KBM-7 (cell line): ENCODE measurements around the gene NLRP1.
"Not testable (repeated sequence)": the region's sequence is repeated elsewhere in the genome, so short reads cannot be mapped to it uniquely, and the experiment has no call there.

Source experiments
- DNase-seq: peaks from one replicate; pipeline ENCODE4 v3.0.0-alpha.2; 2015
- in situ Hi-C: fragments of 300-500 bp; cut with MboI; formaldehyde crosslinking; loops from 2 replicates; pipeline ENCODE4 v1.14.3; 2020; ENCODE audit warnings: low sequenced_read_pairs, low pct_unique_long_range_greater_than_20kb, mixed read lengths

Gene NLRP1

GRCh38 chr17:5592382-5592781 is 8.1 kb upstream of the NLRP1 start:
- peak; percentile 67 for DNase-seq
- in situ Hi-C loops = loop anchor here (25.0 kb wide), 1 partner anchor 820 kb away; no protein-coding TSS in a partner anchor

- in situ Hi-C loops = loop anchor here (25.0 kb wide), 1 partner anchor 820 kb away; no protein-coding TSS in a partner anchor
- DNase-seq = no peak
These were observed 7.7 kb upstream of the NLRP1 start for GRCh38 chr17:5591966-5592365.

- in situ Hi-C loops = loop anchor here (25.0 kb wide), 1 partner anchor 824 kb away; no protein-coding TSS in a partner anchor
- DNase-seq = no peak
These were observed 4.3 kb upstream of the NLRP1 start for GRCh38 chr17:5588584-5588983.

GRCh38 chr17:5587438-5588032 is 3.2 kb upstream of the NLRP1 start:
- in situ Hi-C loops = loop anchor here (25.0 kb wide), 1 partner anchor 825 kb away; no protein-coding TSS in a partner anchor
- peak; percentile 67 for DNase-seq

DNA sequence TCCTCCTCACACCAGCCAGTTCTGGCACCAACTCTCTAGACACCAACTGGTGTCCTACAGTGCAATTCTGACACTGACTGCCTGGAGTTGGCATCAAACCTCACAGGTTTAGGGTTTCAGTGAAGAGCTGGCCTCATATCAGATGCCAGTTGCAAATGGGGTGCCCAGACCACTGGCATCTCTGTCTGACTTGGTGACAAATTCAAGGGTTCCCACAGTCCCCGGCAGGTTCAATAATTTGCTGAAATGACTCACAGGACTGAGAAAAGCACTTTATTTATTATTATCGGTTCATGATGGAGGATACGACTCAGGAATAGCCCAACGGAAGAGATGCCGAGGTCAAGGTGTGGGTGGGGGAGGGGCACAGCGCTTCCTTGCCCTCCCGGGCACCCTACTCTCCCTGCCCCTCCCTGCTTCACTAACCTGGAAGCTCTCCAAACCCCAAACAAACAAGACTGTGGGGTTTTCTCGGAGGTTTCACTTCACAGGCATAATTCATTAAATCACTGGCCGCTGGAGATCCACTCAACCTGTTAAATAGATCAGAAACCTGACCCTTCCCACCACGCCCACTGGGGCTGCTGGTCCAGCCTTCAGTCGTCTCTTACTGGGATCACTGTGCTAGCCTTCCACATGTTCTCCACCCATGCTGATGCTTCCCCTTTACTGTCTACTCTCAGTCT is 1.7 kb upstream of the NLRP1 start:
- DNase-seq = no peak
- in situ Hi-C loops = loop anchor here (25.0 kb wide), 1 partner anchor 826 kb away; no protein-coding TSS in a partner anchor

- in situ Hi-C loops = loop anchor here (25.0 kb wide), 1 partner anchor 827 kb away; no protein-coding TSS in a partner anchor
- DNase-seq = no peak
These were observed 1.0 kb upstream of the NLRP1 start for GRCh38 chr17:5585287-5585794.

DNA sequence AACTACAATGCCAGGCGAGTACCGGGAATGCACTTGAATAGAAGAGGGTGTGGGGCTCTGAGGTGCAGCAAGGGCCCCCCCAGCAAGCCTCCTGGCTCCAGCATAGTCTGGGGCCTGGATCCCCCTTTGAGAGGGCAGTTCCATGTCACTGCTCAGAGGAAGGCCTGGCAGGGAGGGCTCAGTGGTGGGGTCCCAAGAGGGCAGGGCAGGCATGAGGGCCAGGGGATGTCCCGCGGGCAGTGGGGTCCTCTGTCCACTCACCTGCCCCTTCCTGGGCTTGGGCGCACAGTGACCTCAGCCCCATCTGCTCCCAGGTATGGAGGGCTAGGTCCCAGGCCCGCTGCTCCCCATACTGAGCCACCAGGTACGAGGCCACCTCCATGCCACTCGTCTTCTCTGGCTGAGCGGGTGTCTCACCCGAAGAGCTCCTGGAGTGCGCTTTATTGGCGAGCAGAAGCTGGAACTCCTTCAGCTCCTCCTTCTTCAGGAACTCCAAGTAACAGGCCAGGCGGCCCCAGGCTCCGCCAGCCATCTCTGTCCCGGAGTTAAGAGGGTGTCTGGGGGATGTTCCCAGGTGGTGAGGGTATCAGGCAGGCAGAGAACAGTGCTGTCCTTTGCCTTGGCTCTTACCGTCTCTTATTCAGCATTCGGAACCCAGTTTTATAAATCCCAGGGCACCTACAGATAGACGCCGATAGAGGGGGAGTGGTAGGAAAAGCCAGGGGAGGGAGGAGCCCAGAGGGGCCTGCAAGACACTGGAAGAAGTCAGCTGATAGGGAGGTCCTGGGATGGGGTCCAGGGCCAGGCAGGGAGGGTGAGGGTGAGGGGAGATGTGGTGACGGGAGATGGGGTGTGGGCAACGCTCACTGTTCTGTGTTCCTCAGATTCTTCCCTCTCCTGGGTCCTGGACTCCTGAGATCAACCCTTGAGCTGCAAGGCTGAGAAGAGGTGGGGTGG is 605 bp downstream of the NLRP1 start:
- DNase-seq = peak; percentile 12
- in situ Hi-C loops = loop anchor here (25.0 kb wide), 1 partner anchor 829 kb away; no protein-coding TSS in a partner anchor

- in situ Hi-C loops = loop anchor here (25.0 kb wide), 1 partner anchor 830 kb away; no protein-coding TSS in a partner anchor
These were observed 1.8 kb downstream of the NLRP1 start for GRCh38 chr17:5582209-5583185.

DNA sequence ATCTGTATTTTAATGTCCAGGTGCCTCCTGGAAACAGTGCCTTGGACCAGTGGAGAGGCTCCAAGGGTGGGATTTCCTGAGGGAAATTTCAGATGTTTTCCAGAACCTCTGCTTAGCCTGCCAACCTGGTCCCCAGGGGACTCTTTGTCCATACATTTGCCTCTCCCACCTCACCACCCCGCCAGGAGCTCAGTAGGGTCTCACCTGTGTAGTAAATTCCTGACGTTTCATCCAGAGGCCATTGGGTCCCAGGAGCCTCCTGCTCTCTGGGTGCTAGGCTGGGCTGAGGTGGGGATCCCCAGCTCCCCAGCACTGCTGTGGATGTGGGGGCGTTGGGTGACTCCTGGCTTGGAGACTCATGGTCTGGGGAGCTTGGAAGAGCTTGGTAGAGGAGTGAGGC is 2.7 kb downstream of the NLRP1 start:
- in situ Hi-C loops = loop anchor here (25.0 kb wide), 1 partner anchor 831 kb away; no protein-coding TSS in a partner anchor
- no peak for DNase-seq

More at GRCh38 chr17:5582209-5583185, 1.8 kb downstream of the NLRP1 start:
- peak; percentile 14 for DNase-seq

DNA sequence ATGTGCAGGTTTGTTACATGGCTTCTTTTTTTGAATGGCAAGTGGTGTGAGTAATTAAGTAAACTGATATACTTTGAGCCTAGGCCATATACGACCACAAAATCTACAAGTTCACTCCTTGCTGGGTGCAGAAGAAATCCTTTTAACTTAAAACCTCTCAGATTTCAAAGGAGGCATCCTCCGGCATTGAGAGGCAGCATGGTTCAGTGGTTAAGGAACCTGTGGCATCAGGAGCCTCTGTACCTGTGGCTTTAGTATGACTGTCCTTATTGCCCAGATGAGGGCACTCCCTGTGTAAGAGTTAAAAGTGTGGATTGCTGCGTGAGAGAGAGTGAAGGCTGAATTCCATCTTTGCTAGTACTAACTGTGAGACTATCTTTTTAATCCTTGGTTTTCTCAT is 3.3 kb downstream of the NLRP1 start:
- in situ Hi-C loops = loop anchor here (25.0 kb wide), 1 partner anchor 831 kb away; no protein-coding TSS in a partner anchor
- peak; percentile 17 for DNase-seq

DNA sequence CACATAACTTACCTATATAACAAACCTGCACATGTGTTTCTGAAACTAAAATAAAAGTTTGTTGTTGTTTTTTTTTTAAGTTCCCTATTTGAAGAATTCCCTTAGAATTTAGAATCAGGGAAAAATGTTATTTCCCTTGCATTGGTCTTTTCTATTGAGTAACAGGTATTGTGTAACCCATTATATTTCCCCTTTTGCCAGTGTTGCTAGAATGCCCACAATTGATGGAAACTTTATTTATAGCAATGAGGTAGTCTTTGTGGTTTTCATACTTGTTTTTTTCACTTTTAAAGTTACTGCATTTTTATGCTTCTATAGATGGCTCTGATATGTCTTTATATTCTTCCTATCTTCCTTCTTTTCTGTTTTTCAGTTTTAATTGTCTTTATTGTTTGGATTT is 3.9 kb downstream of the NLRP1 start:
- in situ Hi-C loops = loop anchor here (25.0 kb wide), 1 partner anchor 832 kb away; no protein-coding TSS in a partner anchor

DNA sequence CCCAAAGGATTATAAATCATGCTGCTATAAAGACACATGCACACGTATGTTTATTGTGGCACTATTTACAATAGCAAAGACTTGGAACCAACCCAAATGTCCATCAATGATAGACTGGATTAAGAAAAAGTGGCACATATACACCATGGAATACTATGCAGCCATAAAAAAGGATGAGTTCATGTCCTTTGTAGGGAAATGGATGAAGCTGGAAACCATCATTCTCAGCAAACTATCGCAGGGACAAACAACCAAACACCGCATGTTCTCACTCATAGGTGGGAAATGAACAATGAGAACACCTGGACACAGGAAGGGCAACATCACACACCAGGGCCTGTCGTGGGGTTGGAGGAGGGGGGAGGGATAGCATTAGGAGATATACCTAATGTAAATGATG is 5.5 kb downstream of the NLRP1 start:
- in situ Hi-C loops = loop anchor here (25.0 kb wide), 1 partner anchor 834 kb away; no protein-coding TSS in a partner anchor
- DNase-seq = not testable (repeated sequence)

More for the DNA sequence above, 3.9 kb downstream of the NLRP1 start:
- peak; percentile 66 for DNase-seq

DNA sequence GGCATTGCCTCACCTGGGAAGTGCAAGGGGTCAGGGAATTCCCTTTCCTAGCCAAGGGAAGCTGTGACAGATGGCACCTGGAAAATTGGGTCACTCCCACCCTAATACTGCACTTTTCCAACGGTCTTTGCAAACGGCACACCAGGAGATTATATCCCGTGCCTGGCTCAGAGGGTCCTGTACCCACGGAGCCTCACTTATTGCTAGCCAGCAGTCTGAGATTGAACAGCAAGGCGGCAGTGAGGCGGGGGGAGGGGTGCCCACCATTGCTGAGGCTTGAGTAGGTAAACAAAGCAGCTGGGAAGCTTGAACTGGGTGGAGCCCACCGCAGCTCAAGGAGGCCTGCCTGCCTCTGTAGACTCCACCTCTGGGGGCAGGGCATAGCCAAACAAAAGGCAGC is 11.3 kb downstream of the NLRP1 start:
- DNase-seq, in situ Hi-C loops: not testable (repeated sequence)

- in situ Hi-C loops = no loop called here
- no peak for DNase-seq
These were observed 13.0 kb downstream of the NLRP1 start for GRCh38 chr17:5571281-5571680.

DNA sequence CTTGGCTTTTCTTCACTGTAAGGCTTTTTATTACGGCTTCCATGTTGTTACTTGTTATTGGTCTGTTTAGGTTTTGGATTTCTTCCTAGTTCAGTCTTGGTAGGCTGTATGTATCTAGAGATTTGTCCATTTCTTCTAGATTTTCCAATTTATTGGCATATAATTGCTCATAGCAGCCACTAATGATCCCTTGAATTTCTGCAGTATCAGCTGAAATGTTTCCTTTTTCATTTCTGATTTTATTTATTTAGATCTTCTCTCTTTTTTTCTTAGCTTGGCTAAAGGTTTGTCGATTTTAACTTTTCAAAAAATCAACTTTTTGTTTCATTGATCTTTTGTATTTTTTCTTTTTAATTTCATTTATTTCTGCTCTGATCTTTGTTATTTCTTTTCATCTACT is 18.5 kb downstream of the NLRP1 start:
- DNase-seq = no peak
- in situ Hi-C loops = no loop called here

- DNase-seq = no peak
- in situ Hi-C loops = no loop called here
These were observed 20.9 kb downstream of the NLRP1 start for GRCh38 chr17:5563456-5563855.

GRCh38 chr17:5562661-5563360 is 21.5 kb downstream of the NLRP1 start:
- no peak for DNase-seq
- in situ Hi-C loops = no loop called here
